Measurements from ENCODE around the gene RBM27.

DNA sequence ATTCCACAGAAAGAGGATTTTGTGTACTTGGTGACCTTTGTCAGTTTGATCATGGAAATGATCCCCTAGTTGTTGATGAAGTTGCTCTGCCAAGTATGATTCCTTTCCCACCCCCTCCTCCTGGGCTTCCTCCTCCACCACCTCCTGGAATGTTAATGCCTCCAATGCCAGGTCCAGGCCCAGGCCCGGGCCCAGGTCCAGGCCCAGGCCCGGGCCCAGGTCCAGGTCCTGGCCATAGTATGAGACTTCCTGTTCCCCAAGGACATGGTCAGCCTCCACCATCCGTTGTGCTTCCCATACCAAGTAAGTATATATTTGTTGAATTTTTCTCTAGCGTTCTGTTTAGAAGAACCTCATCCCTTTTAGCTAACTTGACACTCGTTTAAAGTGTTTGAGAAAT, 30.0 kb downstream of the RBM27 start:
- TF ChIP-seq, protein P1, sequence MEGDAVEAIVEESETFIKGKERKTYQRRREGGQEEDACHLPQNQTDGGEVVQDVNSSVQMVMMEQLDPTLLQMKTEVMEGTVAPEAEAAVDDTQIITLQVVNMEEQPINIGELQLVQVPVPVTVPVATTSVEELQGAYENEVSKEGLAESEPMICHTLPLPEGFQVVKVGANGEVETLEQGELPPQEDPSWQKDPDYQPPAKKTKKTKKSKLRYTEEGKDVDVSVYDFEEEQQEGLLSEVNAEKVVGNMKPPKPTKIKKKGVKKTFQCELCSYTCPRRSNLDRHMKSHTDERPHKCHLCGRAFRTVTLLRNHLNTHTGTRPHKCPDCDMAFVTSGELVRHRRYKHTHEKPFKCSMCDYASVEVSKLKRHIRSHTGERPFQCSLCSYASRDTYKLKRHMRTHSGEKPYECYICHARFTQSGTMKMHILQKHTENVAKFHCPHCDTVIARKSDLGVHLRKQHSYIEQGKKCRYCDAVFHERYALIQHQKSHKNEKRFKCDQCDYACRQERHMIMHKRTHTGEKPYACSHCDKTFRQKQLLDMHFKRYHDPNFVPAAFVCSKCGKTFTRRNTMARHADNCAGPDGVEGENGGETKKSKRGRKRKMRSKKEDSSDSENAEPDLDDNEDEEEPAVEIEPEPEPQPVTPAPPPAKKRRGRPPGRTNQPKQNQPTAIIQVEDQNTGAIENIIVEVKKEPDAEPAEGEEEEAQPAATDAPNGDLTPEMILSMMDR (conservative IDR thresholded peaks at IDR 0.05): no peak
- no peak for TF ChIP-seq EZH2 (IDR thresholded peaks at IDR 0.05; ENCODE audit: low read depth)
